GM10266 (cell line): ENCODE results near the gene PPHLN1.

Experiments
- DNase-seq: peaks from one replicate; pipeline ENCODE4 v3.0.0; 2012; ENCODE audit errors: extremely low spot score
- TF ChIP-seq, protein P1 (sequence below): IDR thresholded peaks from 2 replicates; pipeline ENCODE4 v1.5.1; 2012; ENCODE audit warnings: mild to moderate bottlenecking, low read depth; ENCODE audit not compliant: control insufficient read depth, insufficient read depth; ENCODE audit errors: missing control alignments

Gene PPHLN1

DNA sequence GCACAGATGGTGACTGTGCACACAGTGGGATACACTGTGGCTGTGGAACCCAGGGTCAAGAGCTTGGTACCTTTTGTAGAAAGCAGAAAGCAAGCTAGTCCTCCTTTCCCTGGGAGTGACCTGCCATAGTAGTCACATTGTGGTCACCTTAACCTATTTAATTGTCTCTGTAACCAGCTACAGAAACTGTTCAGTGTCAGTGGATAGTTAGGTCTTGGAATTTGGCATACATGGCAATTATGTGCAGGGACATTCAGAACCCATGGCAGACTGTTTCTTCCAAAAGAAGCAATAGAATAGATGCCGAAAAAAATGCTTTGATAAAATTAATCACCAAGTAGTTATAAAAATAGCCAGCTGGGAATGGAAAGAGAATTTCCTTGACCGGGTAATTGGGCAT is 30.4 kb downstream of the PPHLN1 start:
- TF ChIP-seq, protein P1, sequence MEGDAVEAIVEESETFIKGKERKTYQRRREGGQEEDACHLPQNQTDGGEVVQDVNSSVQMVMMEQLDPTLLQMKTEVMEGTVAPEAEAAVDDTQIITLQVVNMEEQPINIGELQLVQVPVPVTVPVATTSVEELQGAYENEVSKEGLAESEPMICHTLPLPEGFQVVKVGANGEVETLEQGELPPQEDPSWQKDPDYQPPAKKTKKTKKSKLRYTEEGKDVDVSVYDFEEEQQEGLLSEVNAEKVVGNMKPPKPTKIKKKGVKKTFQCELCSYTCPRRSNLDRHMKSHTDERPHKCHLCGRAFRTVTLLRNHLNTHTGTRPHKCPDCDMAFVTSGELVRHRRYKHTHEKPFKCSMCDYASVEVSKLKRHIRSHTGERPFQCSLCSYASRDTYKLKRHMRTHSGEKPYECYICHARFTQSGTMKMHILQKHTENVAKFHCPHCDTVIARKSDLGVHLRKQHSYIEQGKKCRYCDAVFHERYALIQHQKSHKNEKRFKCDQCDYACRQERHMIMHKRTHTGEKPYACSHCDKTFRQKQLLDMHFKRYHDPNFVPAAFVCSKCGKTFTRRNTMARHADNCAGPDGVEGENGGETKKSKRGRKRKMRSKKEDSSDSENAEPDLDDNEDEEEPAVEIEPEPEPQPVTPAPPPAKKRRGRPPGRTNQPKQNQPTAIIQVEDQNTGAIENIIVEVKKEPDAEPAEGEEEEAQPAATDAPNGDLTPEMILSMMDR, result no peak
- no peak for DNase-seq

DNA sequence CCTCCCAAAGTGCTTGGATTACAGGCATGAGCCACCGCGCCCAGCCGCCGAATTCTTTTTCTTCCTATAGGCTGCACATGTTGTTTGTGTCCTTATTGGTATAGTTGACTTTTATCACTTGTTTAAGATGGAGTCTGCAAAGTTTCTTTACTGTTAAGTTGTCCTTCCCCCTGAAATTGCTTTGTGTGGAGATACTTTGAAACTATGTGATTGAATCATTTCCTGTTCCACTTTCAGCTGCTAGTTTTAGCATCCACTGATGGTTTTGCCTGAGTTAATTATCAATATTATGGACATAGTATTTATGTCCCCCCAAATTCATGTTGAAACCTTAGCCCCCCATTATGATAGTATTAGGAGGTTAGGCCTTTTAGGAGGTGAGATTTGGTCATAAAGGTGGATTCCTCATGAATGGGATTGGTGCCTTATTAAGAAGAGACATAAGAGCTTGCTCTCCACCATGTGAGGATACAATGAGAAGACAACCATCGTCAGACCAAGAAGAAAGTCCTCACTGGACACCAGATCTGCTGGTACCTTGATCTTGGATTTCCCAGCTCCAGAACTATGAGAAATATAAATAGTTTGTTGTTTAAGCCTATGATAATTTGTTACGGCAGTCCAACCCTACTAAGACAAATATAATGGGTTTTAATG is 34.9 kb downstream of the PPHLN1 start:
- TF ChIP-seq, protein P1, result no peak
- DNase-seq, result no peak

DNA sequence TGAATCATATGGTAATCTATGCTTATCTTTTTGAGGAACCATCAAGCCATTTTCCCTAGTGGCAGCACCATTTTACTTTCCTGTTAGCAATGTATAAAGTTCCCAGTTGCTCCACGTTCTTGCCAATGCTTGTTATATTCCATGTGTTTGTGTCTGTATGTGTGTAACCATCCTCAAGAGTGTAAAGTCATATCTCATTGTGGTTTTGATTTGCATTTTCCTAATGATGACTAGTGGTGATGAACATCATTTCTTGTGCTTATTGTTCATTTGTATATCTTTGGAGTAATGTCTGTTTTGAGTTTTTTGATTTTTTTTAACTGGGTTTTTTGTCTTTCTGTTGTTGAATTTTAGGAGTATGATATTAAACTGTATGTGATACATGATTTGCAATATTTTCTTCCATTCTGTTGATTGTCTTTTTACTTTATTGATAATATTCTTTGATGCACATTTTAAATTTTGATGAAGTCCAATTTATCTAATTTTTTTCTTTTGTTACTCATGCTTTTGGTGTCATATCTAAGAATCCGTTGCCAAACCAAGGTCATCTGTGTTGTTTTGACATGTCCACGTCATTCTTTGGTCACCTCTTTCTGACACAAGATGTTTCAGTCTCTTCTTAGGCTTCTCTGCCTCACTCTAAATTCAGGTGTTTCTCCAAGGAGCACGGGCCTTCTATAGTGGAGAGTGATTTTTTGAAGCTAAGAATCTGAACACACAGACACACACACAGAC is 36.1 kb downstream of the PPHLN1 start:
- TF ChIP-seq, protein P1, result no peak
- no peak for DNase-seq

DNA sequence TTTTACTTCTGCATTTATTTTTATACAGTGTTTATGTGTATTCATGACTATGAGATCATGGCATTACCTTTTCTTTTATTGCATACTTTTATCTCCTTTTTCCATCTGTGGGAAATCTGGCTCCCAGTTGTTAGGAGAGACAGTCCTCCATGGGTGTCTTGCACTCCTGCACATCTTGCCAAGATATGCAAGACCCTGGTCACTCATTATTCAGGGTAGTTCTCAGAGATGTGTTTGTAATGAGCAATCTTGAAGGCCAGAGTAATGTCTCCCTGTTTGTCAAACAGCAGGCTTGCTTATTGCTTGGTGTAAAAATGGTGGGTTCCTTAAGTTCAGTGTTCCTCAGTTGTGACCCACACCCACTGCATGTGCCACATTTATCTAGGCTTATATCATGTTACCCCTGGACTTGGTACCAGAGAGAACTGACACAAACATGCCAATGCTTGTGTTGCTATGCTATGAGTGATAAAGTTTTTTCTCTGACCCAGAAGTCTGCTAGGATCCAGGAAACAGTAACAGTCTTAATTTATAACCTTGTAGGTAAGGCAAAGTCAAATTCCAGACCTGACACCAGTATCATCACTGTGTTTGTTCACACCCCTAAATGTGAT is 36.8 kb downstream of the PPHLN1 start:
- TF ChIP-seq, protein P1, result no peak
- DNase-seq, result no peak

DNA sequence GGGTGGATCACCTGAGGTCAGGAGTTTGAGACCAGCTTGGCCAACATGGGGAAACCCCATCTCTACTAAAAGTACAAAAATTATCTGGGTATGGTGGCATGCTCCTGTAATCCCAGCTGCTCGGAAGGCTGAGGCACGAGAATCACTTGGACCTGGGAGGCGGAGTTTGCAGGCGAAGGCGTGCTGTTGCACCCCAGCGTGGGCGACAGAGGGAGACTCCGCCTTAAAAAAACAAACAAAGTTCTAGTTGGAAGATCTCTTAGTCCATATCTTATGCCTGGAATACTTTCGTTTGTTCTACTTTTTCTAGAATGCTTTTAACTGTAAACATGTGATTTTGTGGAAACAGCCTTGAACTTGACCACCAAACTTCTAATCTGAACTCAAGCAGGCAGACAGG is 38.7 kb downstream of the PPHLN1 start:
- TF ChIP-seq, protein P1, result no peak
- no peak for DNase-seq

DNA sequence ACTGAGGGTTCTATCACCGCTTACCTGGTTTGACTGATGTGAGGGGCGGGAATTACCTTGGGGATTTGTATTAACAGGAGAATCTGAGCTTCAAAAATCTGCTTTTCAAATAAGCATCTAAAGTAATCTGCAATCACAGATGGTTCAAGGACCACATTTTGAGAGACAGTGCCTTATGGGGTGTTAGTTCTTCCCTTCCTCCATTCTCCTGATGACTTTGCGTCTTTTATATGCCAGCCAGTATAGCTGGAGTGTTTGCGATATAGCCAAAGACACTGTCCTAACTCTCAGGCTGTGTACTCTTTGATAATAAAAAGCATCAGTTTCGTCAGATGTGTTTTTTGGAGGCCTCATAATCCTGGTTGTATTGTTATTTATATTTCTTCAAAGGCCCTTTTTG is 39.5 kb downstream of the PPHLN1 start:
- no peak for DNase-seq
- TF ChIP-seq, protein P1, result no peak

DNA sequence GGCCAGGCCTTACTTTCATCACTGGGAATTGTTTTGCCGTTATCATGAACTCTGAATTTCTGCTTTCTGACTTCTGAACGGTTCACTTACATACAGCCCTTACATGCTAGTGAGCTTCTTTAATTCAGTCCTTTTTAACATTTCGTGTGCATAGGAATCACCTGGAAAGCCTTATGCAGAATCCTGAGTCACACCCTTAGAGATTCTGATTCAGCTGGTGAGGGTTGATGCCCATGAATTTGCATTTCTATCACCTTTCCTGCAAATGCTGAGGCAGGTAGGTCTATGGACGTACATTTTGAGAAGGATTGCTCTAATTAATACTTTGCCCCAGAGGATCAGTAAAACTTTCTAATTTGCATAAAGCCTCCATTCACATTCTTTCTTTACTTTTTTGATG is 44.0 kb downstream of the PPHLN1 start:
- TF ChIP-seq, protein P1, result no peak
- no peak for DNase-seq
